K562 (cell line): ENCODE results near the gene PPP1R10. TPM values are rescaled to one million over a fixed set of nuclear protein-coding genes. Genes with fewer than 3 reads are reported as not detected.
A peak's percentile ranks its signal among the peaks of the same experiment; 100 is the strongest.

Experiments used
- ATF1 ChIP-seq, 2 experiments: fragments of 450-650 bp in 1 of 2; IDR thresholded peaks; 2 replicates each; pipeline ENCODE4 v1.6.1; 2016; ENCODE audit warnings: missing compliant biosample characterization in 1 of 2, missing genetic modification characterization in 1 of 2
- C11orf30 ChIP-seq: fragments of 450-650 bp; IDR thresholded peaks from 2 replicates; pipeline ENCODE4 v1.6.1; 2016; ENCODE audit warnings: low read depth, mild to moderate bottlenecking
- CXXC5 ChIP-seq: fragments of 250-450 bp; sonication (Bioruptor Pico); IDR thresholded peaks from 2 replicates; pipeline ENCODE4 v1.8.0; 2022; ENCODE audit warnings: inconsistent platforms, mild to moderate bottlenecking, moderate library complexity
- HNRNPLL ChIP-seq: fragments of 200-400 bp; formaldehyde crosslinking; IDR thresholded peaks from 2 replicates; pipeline ENCODE4 v1.6.1; 2017; ENCODE audit warnings: low read length, low read depth, mild to moderate bottlenecking; ENCODE audit not compliant: poor library complexity, severe bottlenecking
- MYNN ChIP-seq, 2 experiments: sonication (generic); formaldehyde crosslinking in 1 of 2; IDR thresholded peaks; 2 replicates each; pipeline versions ENCODE4 v1.5.0 to v1.6.1; 2016 to 2020; ENCODE audit warnings: antibody characterized with exemption in 1 of 2, missing genetic modification reagents in 1 of 2
- RAD21 ChIP-seq, 2 experiments: fragments of 250-450 bp in 1 of 2; fragments of 450-650 bp in 1 of 2; sonication (Bioruptor Pico) in 1 of 2; formaldehyde crosslinking in 1 of 2; IDR thresholded peaks in 1 of 2; conservative IDR thresholded peaks in 1 of 2; 2 replicates each; pipeline versions ENCODE4 v1.4.0 to v1.8.0; 2020 to 2022; ENCODE audit warnings: mild to moderate bottlenecking in 2 of 2, moderate library complexity in 1 of 2
- RBFOX2 ChIP-seq: fragments of 200-400 bp; formaldehyde crosslinking; IDR thresholded peaks from 2 replicates; pipeline ENCODE4 v1.6.1; 2017; ENCODE audit warnings: low read depth, mild to moderate bottlenecking, low read length, moderate library complexity
- SIRT6 ChIP-seq: IDR thresholded peaks from one replicate; pipeline ENCODE4 v1.6.1; 2012; ENCODE audit warnings: low read depth, mild to moderate bottlenecking, control low read depth, inconsistent platforms, low read length, moderate library complexity
- XRCC5 ChIP-seq: fragments of 200-400 bp; formaldehyde crosslinking; IDR thresholded peaks from 2 replicates; pipeline ENCODE4 v1.6.1; 2017; ENCODE audit warnings: low read depth, mild to moderate bottlenecking, low read length
- ZBTB7A ChIP-seq: IDR thresholded peaks from 2 replicates; pipeline ENCODE4 v1.6.1; 2011; ENCODE audit warnings: low read depth, mild to moderate bottlenecking, low read length, moderate library complexity, borderline replicate concordance; ENCODE audit not compliant: control insufficient read depth
- ZC3H4 ChIP-seq: sonication (generic); formaldehyde crosslinking; IDR thresholded peaks from 2 replicates; pipeline ENCODE4 v1.9.0; 2021; ENCODE audit warnings: missing genetic modification reagents, borderline replicate concordance
- ZKSCAN3 ChIP-seq: fragments of 250-450 bp; sonication (Bioruptor Pico); IDR thresholded peaks from 2 replicates; pipeline ENCODE4 v1.4.0; 2020
- ZNF551 ChIP-seq: fragments of 250-450 bp; sonication (Bioruptor Pico); IDR thresholded peaks from 2 replicates; pipeline ENCODE4 v1.5.0; 2021; ENCODE audit warnings: mild to moderate bottlenecking, moderate library complexity
- polyA plus RNA-seq, 8 experiments: library from polyadenylated mRNA; depleted of rRNA in 4 of 8; stranded (reverse) in 5 of 8; unstranded in 3 of 8; fragments of >200 nt; fragmentation: Nextera tagmentation in 2 of 8; fragmentation: Illumina TruSeq in 1 of 8; extraction: Ambion mirVana in 2 of 8; extraction: Trizol in 1 of 8; gene quantifications; 2 replicates each; pipeline versions ENCODE4 v1.2.1 to v1.2.3, GENCODE V29; 2011 to 2014; ENCODE audit warnings: inconsistent platforms in 1 of 8, missing spikeins in 1 of 8
- total RNA-seq, 7 experiments: library from RNA; depleted of rRNA in 6 of 7; stranded (reverse); fragments of >200 nt in 6 of 7; fragmentation: Illumina TruSeq in 2 of 7; extraction: Trizol in 2 of 7; gene quantifications; 2 replicates each; pipeline versions ENCODE4 v1.2.1 to v1.2.3, GENCODE V29; 2011 to 2021; ENCODE audit warnings: low replicate concordance in 1 of 7
- TF ChIP-seq, protein P1 (sequence below): sonication (generic); formaldehyde crosslinking; IDR thresholded peaks from 2 replicates; pipeline ENCODE4 v1.8.1; 2023; ENCODE audit warnings: mild to moderate bottlenecking, missing genetic modification reagents

Gene PPP1R10
- total and polyA plus RNA-seq, 9 of the 15 experiments (the other 6 are each of a cell fraction or from before 2014, with no cell fraction given): 14.1 to 65.5 (median 32.6) TPM

DNA sequence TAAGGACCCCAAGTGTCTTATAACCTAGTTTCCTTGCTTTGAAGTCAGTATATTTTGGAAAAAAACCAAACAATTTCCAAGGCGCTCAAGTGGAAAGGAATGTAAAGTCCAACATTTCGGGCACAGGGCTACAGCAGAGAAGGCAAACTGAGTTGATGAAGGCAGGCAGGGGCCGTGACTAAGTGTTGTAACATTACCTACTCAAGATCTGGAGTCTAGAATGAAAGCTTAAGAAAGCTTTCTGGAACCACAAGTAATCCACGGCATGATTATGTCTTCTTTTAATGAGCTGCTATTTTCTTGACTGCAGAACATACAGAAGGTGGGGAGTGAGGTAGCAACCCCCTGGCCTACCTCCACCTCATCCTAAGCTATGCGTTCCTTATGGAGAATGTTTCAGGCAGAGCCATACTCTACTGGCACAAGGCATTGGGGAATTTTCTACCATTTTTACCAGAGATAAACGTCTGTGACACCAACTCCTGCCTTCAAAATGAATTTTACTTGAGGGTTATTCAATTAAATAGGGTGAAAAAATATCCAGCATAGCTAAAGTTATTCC lies 4.3 kb downstream of the PPP1R10 start (continued):
- TF ChIP-seq ZNF551 (CRISPR knock-in tag) (no peak), ZBTB7A (no peak), C11orf30 (no peak), RBFOX2 (peak; percentile 42), ZKSCAN3 (CRISPR knock-in tag) (no peak), HNRNPLL (no peak), ATF1 (CRISPR knock-in tag; IDR thresholded peaks at IDR 0.05) (no peak), ATF1 (tag; IDR thresholded peaks at IDR 0.05) (no peak), RAD21 (CRISPR knock-in tag; conservative IDR thresholded peaks at IDR 0.05 in 1 of 2, IDR thresholded peaks at IDR 0.05 in 1 of 2) (peak in 1 of 2 experiments; percentile 2; a peak in 1 of 4 replicates), XRCC5 (no peak), SIRT6 (no peak), MYNN (IDR thresholded peaks at IDR 0.05) (0 out of 2 replicates have a peak, but pooled peaks have one; percentile 13), MYNN (CRISPR knock-in tag; IDR thresholded peaks at IDR 0.05) (no peak), ZC3H4 (CRISPR knock-in tag) (no peak), CXXC5 (CRISPR knock-in tag) (no peak)
- TF ChIP-seq, protein P1, sequence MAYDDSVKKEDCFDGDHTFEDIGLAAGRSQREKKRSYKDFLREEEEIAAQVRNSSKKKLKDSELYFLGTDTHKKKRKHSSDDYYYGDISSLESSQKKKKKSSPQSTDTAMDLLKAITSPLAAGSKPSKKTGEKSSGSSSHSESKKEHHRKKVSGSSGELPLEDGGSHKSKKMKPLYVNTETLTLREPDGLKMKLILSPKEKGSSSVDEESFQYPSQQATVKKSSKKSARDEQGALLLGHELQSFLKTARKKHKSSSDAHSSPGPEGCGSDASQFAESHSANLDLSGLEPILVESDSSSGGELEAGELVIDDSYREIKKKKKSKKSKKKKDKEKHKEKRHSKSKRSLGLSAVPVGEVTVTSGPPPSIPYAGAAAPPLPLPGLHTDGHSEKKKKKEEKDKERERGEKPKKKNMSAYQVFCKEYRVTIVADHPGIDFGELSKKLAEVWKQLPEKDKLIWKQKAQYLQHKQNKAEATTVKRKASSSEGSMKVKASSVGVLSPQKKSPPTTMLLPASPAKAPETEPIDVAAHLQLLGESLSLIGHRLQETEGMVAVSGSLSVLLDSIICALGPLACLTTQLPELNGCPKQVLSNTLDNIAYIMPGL: no peak
